T47D (cell line): ENCODE data around the gene ADM2.

Source experiments
- DNase-seq, 2 experiments: peaks; one replicate each; pipeline versions ENCODE4 v3.0.0 to v3.0.0-alpha.2; 2011 to 2012; ENCODE audit warnings: low read depth in 1 of 2, low spot score in 1 of 2
- JUND ChIP-seq: IDR thresholded peaks from 2 replicates; pipeline ENCODE4 v1.6.1; 2012; ENCODE audit warnings: low read depth
- in situ Hi-C: cut with HindIII; loops from 2 replicates; pipeline ENCODE4 v1.10.0; 2016; ENCODE audit warnings: low sequenced_read_pairs, low pct_unique_long_range_greater_than_20kb

The ADM2 gene

DNA sequence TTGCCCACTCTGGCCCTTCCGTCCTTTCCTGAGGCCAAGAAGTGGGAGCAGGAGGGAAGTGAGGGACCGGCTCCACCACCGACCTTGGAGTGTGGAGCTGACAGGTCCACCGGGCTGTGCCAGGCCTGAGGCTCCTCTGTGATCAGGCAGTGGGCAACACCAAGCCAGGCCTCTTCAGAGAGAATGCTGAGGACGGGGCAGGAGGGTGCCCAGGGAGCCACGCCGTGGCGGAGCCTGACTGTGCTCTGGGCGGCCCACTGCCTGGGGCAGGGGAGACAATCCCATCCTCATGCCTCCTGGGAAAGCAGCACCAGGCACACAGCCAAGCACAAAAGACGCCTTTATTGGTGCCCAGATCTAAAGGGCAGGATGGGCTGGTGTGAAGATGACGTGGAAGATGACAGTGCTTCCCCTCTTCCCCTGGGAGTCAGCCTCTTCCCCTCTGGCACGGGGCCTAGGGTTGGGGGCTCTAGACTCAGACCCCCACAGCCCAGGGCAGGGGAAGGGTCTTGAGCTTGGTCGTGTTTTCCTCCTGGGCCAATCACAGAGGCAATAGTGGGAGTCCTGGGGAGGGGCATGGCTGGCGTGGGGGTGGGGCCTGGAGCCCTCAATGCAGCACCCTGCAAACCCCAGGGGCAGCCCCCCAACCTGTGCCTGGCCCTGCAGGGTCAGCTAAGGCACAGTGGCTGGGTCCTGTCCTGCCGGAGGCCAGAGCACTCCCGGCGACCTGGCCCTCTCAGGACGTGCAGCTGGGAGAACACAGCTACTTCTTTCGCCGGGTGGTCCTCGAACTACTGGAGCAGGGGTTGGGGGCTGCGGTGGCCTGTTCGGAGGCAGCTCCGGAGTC lies 21.5 kb downstream of the ADM2 start:
- in situ Hi-C loops, result no loop called here
- DNase-seq, result no peak
- TF ChIP-seq JUND, result no peak

DNA sequence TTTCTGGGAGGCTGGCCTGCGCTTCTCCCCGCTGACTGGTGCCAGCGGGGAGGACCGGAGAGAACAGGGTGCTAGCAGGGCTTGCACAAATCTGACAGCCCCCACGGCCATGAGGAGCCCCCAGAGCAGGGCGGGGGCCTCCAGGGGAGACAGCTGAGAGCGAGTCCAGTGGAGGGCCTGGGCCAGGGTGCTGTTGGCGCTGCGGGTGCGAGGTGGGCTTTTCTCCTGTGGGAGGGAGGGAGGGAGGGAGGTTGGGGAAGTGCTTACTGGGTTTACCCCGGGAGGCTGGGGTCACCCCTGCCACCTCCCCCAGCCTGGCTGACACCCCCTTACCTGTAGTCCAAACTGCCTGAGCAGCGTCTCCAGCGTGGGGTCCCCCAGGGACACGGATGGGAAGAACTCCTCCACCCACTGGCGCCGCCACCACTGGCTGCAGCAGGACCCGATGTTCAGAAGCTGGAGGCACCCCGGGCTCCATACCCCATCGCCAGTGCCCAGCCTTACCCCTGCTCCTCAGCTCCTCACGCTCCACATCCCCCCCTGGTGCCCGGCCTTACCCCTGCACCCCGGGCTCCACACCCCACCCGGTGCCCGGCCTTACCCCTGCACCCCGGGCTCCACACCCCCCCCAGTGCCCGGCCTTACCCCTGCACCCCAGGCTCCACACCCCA lies 22.3 kb downstream of the ADM2 start:
- in situ Hi-C loops, result no loop called here
- TF ChIP-seq JUND, result no peak
- DNase-seq, result no peak

DNA sequence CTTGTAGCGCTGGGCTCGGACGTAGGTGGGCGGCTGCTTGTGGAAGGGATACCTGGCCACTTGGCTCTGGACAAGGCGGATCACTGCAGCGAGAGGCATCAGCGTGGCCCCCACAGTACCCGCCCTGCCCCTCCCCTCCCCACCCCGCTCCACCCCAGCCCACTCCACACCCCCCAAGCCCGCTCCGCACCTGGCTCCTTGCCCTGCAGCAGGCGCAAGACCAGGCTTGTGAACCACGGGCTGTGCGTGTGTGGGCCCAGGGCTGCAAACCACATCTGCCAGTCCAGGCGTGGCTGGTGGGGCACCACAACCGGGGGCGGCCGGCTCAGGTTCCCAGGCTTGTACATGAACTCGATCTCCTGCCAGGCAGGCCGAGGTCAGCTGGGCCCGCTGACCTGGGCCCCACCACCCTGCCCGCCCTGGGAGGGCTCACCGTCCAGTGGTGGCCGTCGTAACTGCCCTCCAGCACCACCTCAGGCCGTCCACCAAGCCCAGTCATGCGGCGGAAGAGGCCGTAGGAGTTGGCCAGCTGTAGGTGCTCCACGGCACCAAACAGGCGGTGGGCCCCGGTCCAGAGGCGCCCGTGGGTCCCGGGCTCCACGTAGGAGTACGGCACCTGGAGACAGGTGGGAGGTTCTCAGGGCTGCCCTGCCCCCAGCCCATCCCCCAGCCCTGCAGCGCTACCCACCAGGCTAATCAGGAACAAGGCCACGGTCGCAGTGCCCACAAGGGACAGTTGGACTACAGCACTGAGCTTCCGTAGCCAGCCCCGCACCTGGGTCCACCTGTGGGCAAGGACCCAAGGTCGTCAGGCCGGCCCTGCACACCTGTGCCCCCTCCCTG lies 23.2 kb downstream of the ADM2 start:
- TF ChIP-seq JUND, result no peak
- in situ Hi-C loops, result no loop called here
- DNase-seq, result no peak

DNA sequence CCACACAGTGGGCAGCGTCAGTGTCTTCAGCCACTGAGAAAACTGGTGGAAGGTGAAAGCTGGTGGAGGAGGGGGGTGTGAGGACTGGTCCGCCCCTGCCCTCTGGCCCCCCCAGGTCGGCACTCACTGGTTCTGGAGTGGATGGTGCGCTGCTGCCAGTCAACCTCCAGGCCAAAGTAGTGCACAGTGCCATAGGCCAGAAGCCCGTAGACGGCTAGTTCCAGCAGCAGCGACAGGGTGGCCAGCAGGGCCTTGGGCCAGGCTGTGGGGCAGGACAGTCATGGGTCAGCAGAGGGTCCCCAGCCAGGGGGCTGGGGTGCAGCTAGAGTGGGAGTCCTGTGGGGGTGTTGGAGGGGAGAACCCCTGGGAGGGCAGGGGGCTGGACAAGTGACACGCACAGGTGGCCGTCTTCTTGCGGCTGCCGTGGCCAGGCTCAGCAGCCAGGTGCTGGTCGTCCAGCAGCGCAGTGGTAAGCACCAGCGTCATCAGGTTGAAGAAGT lies 24.0 kb downstream of the ADM2 start:
- DNase-seq, result no peak
- in situ Hi-C loops, result no loop called here
- no peak for TF ChIP-seq JUND

DNA sequence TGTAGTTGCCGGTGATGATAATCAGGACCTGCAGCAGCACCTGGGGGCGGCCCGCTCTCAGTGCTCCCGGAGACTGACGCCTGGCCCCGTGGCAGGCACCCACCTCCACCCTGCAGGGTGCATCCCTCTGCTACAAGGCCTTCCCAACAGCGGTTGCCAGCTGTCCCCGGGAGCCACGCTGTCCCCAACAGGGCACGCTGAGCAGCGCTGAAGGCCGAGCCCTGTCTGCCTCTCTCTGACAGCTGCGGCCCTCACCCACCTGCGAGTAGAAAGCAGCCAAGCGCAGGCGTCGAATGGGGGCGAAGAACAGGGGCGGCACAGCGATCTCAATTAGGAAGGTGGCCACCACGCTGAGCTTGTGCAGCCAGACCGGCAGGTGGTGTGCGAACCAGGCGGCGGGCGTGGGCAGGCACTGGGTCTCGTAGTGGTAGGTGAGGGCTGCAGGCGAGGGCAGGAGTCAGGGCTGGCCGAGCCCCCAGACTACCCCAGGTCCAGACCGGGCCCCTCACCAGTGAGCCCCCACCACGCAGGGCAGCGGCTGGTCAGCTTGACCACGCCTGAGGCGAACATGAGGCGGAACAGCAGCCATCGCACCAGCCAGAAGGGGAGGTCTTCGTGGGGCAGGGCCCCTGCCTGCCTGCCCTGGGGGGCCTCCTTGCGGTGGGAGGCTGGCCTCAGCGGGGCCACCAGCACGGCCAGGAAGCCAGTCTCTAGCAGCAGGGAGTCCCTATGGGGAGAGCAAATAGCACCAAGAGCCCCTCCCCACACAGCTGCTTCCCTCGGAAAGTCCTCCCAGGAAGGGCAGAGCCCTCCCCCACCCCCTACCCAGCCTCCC lies 24.6 kb downstream of the ADM2 start:
- TF ChIP-seq JUND, result no peak
- no peak for DNase-seq

DNA sequence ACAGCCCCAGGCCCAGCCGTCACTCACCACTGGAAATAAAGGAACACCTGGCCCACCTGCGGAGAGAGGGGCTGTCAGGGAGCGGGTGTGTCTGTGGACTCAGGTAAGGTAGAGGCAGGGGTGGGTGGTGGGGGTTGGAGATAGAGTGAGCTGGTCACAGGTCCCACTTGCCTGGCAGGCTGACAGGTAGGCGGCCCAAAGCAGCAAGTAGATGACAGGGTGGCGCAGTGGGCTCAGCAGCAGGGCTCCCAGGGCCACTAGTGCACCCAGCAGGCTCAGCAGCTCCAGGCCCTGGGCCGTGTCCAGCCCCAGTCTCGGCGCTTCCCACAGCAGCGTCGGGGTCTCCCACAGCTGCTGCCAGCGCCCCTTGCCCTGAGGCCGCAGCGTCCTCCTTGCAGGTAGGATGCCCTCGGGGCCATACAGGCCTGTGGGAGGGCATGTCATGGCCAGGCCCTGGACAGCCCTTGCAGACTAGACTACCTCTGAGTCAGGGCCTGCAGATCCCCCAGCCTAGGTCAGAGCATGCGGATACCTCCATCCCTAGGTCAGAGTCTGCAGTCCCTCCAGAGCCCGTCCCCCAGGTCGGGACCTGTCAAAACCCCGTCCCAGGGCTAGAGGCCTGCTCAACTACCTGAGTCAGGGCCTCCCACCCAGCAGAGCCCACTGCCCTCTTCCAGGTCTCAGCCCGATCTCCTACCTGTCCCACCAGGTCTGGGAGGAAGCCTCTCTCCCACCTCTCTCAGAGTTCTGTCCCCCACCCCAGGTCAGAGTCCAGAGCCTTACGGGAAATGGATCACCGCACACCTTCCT lies 25.5 kb downstream of the ADM2 start:
- DNase-seq, result no peak
- in situ Hi-C loops, result no loop called here
- TF ChIP-seq JUND, result no peak

More for the DNA sequence above, 24.6 kb downstream of the ADM2 start:
- in situ Hi-C loops, result no loop called here

DNA sequence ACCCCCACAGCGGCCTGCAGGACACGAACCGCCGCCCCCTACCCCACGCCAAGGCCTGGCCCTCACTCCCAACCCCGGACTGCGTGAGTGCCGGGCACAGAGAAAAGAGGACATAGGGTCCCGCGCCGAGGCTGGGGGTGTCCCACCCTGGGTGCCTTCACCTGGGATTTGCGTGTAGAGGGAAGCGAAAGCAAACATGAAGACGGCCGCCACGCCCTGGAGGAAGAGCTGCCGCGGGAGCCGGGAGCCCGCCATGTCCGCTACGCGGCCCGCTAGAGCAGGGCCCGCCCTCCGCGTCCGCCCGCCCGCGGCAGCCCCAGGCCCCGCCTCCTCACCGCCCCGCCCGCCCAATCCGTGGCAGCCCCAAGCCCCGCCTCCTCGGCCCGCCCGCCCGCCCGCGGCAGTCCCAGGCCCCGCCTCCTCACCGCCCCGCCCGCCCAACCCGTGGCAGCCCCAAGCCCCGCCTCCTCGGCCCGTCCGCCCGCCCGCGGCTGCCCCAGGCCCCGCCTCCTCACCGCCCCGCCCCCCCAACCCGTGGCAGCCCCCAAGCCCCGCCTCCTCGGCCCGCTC lies 26.2 kb downstream of the ADM2 start, which contains the start of gene LMF2:
Gene LMF2, minus strand, starts transcription at position 282 of the 570 bp plus-strand sequence. Its CDS starts 27 bp downstream, at position 255.
- peak in 1 of 2 experiments; percentile 81 for DNase-seq
- in situ Hi-C loops, result no loop called here
- TF ChIP-seq JUND, result no peak

DNA sequence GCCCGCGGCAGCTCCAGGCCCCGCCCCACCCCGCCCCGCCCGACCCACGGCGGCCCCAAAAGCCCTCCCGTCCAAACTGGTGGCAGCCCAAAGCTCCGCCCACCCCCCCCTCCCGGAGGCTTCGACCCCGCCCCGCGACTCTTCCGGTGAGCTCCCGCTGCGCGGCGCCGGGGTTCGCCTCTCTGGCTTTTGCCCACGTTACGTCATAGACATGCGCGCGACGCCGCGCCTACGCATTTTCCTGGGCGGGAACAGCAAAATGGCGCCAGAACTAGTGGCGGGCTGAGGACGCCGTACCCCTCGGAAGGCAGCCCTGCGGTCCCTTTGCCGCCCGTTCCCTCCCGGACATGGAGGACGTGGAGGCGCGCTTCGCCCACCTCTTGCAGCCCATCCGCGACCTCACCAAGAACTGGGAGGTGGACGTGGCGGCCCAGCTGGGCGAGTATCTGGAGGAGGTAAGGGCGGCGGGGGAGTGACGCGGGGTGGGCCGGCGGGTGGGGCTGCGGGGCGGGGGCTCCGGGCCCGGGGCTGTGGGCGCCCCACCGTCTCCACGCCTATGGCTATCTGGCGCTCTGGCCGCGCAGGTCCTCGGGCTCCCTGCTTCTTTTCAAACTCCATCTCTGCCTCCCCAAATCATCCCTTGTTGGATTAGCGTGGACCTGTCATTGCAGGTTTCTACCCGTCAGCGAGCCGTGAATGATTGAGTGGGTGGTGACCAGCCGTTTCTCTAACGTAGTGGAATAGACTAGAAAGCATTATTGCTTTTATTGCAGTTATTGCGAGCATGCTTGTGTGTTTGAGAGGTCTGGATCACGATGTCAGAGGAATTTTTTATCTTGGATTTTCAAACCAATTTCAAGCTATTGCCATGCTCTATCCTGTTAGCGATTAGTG lies 26.9 kb downstream of the ADM2 start, which contains the start of gene NCAPH2:
Gene NCAPH2, plus strand, starts transcription at position 234 of the 894 bp plus-strand sequence. Its CDS starts 114 bp downstream, at position 348.
- TF ChIP-seq JUND, result no peak
- peak; percentile 96 for DNase-seq
- in situ Hi-C loops, result no loop called here

DNA sequence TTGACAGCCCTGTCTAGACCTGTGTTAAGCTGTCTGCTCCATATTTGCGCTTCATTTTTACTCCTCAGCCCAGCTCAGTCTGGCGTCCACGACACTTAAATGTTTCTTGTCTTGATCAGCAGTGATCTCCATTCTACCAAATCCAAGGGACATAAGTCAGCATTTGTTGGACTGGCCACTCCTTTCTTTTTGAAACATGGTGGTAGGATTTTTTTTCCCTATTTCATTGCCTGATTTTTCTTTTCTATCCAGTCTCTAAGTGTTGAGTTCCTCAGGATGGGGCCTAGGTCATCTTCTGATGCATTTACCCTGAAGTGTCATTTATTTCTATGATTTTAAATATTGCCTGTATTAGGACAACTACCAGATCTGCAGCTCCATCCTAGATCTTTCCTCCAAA lies 27.6 kb downstream of the ADM2 start:
- DNase-seq, result no peak
- in situ Hi-C loops, result no loop called here

DNA sequence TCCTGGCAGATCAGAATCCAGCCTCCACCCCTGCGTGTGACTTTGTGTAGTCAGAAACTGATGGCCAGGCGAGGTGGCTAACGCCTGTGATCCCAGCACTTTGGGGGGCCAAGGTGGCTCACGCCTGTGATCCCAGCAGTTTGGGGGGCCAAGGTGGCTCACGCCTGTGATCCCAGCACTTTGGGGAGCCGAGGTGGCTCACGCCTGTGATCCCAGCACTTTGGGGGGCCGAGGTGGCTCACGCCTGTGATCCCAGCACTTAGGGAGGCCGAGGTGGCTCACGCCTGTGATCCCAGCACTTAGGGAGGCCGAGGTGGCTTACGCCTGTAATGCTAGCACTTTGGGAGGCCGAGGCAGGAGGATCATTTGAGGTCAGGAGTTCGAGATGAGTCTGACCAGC lies 31.8 kb downstream of the ADM2 start:
- no peak for DNase-seq
- in situ Hi-C loops, result no loop called here
- TF ChIP-seq JUND, result no peak

More for the DNA sequence above, 27.6 kb downstream of the ADM2 start:
- no peak for TF ChIP-seq JUND
